ENCODE data around the gene NCOR2. TPM values are rescaled to one million over a fixed set of nuclear protein-coding genes. Genes with fewer than 3 reads are reported as not detected.
"Not testable (repeated sequence)": the region's sequence is repeated elsewhere in the genome, so short reads cannot be mapped to it uniquely, and the experiment has no call there.

The NCOR2 gene
- total RNA-seq, 4 donors from 2014 or later: 45.3 to 178 (median 99.9) TPM

DNA sequence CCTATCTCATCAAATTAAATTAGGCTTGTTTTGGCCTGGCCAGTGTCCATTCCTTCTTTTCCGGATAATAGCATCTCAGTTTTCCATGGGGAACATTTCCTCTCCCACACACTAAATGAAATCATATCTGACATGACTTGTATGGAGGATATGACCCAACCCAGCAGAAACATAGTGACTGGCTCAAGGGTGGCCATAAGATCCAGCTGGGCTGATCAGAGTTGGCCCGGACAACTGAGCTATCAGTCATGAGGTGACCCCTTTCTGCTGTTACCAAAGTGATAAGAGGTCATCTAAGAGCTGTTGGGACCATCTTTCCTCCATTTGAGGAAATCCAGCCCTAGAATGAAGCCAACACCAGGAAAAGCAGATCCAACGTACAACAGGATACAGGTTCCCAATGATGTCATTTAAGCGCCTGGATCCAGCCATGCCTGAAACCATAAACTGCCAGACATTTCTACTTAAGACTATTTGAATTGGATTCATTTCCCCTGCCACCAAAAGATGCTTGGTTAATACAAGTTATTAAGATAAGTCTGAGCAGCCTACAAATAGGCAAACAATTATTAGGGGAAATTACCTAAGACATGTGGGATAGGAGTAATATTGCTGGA, 20.7 kb upstream of the NCOR2 start:
- intact Hi-C loops (cut with DNase I): no loop called here
- Histone ChIP-seq H3K27ac (no peak overlapping the region), H3K36me3 (no peaks in the 10 kb centered on the region), H3K4me3 (replicated peaks in 1 of 3) (no peak overlapping the region), H3K4me1 (peaks cover 11 to 22% of the 10 kb centered on the region in 2 donors), H3K9me3 (no peaks in the 10 kb centered on the region), H3K27me3 (no peaks in the 10 kb centered on the region)
- 80 to 83% methylated on average over 4 of the region's 4 CpGs for WGBS, 2 donors
- no peak for DNase-seq
- no peak for TF ChIP-seq CTCF (IDR thresholded peaks at IDR 0.05)
- TF ChIP-seq POLR2A (IDR thresholded peaks at IDR 0.05): no peak

DNA sequence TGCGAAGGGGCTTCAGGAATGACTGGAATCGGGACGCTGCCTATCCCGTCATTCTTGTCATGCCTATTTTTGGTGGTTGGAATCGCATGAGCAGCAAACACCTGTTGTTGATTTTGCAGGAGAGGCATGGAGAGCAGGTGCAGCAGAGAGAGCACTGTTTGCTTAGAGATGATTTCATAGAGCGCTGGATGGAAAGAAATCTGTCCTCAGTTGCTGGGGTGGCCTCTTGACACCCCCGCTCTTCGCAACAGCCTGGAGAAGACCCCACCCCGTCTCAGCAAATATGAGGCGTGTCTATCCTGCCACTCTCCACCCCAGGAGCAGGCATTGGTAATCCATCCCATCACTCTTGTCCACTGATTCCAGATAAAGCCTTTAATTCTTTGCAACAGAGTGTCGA, 19.3 kb upstream of the NCOR2 start:
- Histone ChIP-seq H3K9me3 (no peaks in the 10 kb centered on the region), H3K27ac (no peak overlapping the region), H3K36me3 (no peaks in the 10 kb centered on the region), H3K4me1 (peaks cover 11 to 25% of the 10 kb centered on the region in 2 donors), H3K4me3 (replicated peaks in 1 of 3) (no peak overlapping the region), H3K27me3 (no peaks in the 10 kb centered on the region)
- 39 to 45% methylated on average over 11 of the region's 11 CpGs for WGBS, 2 donors
- peak; percentile 50 to 61 for DNase-seq
- TF ChIP-seq POLR2A (IDR thresholded peaks at IDR 0.05) (no peak), CTCF (IDR thresholded peaks at IDR 0.05) (no peak)
- intact Hi-C loops (cut with DNase I): no loop called here

DNA sequence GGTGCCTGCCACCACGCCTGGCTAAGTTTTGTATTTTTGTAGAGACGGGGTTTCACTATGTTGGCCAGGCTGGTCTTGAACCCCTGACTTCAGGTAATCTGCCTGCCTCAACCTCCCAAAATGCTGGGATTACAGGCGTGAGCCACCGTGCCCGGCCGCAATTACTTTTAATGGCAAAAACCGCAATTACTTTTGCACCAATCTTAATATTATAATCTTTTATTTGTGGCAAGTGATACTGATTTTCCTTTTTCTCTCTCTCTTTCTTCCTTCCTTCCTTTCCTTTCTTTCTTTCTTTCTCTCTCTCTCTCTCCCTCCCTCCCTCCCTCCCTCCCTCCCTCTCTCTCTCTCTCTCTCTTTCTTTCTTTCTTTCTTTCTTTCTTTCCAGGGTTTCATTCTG, 17.1 kb upstream of the NCOR2 start:
- H3K4me3 ChIP-seq (replicated peaks in 1 of 3); H3K27me3 ChIP-seq; intact Hi-C loops (cut with DNase I); DNase-seq; H3K9me3 ChIP-seq; H3K27ac ChIP-seq; H3K36me3 ChIP-seq: not testable (repeated sequence)
- WGBS, 2 donors: 95 to 96% methylated on average over 7 of the region's 7 CpGs
- H3K4me1 ChIP-seq: peaks cover 11 to 25% of the 10 kb centered on the region in 2 donors

DNA sequence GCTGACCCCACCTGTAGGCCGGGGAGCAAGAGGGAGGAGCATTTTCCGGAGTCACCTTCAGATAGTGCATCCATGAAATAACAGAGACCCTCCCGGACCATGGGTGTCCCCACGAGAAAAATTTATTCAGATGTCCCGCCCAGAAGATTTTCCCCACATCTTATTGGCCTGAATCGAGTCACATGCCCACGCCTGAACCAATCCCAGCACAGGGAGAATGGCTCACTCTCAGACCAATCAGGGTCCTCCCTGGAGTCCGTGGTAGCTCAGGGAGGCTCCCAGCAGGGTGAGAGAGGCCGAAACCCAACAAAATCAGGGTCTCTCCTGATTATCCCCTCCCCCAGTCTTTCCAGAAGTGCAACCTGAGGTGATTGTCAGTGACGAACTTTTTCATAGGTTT, 16.4 kb upstream of the NCOR2 start:
- WGBS, 2 donors: 96 to 98% methylated on average over 10 of the region's 10 CpGs
- Histone ChIP-seq H3K36me3 (no peaks in the 10 kb centered on the region), H3K27me3 (no peaks in the 10 kb centered on the region), H3K4me3 (replicated peaks in 1 of 3) (no peak overlapping the region), H3K9me3 (no peaks in the 10 kb centered on the region), H3K4me1 (peaks cover 11 to 25% of the 10 kb centered on the region in 2 donors), H3K27ac (no peak overlapping the region)
- TF ChIP-seq CTCF (IDR thresholded peaks at IDR 0.05) (no peak), POLR2A (IDR thresholded peaks at IDR 0.05) (no peak)
- DNase-seq: no peak
- intact Hi-C loops (cut with DNase I): no loop called here

GRCh38 chr12:124582108-124582424, 14.7 kb upstream of the NCOR2 start:
- intact Hi-C loops (cut with DNase I): no loop called here
- no peak overlapping the region for H3K27ac ChIP-seq
- WGBS, 2 donors: 59 to 75% methylated on average over 5 of the region's 5 CpGs

More at GRCh38 chr12:124582108-124582424, 14.7 kb upstream of the NCOR2 start:
- H3K27me3 ChIP-seq: no peaks in the 10 kb centered on the region
- TF ChIP-seq CTCF (IDR thresholded peaks at IDR 0.05): no peak
- no peak for TF ChIP-seq POLR2A (IDR thresholded peaks at IDR 0.05)
- H3K36me3 ChIP-seq: no peaks in the 10 kb centered on the region
- H3K4me3 ChIP-seq (replicated peaks in 1 of 3): no peak overlapping the region
- peaks cover 9 to 17% of the 10 kb centered on the region in 2 donors for H3K4me1 ChIP-seq
- no peak for DNase-seq
- H3K9me3 ChIP-seq: no peaks in the 10 kb centered on the region
